ENCODE measurements around the gene TMEM18. TPM values are rescaled to one million over a fixed set of nuclear protein-coding genes. Genes with fewer than 3 reads are reported as not detected.

TMEM18 gene
- total and polyA plus RNA-seq, 9 of the 15 experiments (the other 6 are each of a cell fraction or from before 2014, with no cell fraction given) = 12.8 to 55.9 (median 21.8) TPM

GRCh38 chr2:643761-644160, 33.4 kb downstream of the TMEM18 start (continued):
- no peak for TF ChIP-seq THAP12 (CRISPR knock-in tag; IDR thresholded peaks at IDR 0.05)
- TF ChIP-seq ZNF778 (CRISPR knock-in tag; IDR thresholded peaks at IDR 0.05) = no peak
- TF ChIP-seq ZNF224 (CRISPR knock-in tag; IDR thresholded peaks at IDR 0.05) = no peak
- TF ChIP-seq XRCC5 (IDR thresholded peaks at IDR 0.05; ENCODE audit: low read depth, low read length) = no peak
- no peak for TF ChIP-seq ZNF347 (CRISPR knock-in tag; IDR thresholded peaks at IDR 0.05; ENCODE audit: low read depth)

- Histone ChIP-seq H3K79me2 (ENCODE audit: control insufficient read depth, insufficient read depth, low read length) (no peaks in the 10 kb centered on the region), H3K36me3 (ENCODE audit: control insufficient read depth, insufficient read depth, low read length) (no peaks in the 10 kb centered on the region), H3K4me3 (no peak overlapping the region), H3K9me1 (ENCODE audit: control insufficient read depth, insufficient read depth, low read length) (peaks cover 3% of the 10 kb centered on the region), H3K9me3 (replicated peaks; ENCODE audit: control insufficient read depth, insufficient read depth, low read depth, low read length) (no peaks in the 10 kb centered on the region), H3K9ac (ENCODE audit: insufficient read depth in 1 of 2, low read depth in 2 of 2, low read length in 2 of 2) (no peak overlapping the region), H3K27me3 (ENCODE audit: control insufficient read depth in 2 of 2, insufficient read depth in 2 of 2, low read length in 2 of 2) (peaks cover 22 to 56% of the 10 kb centered on the region in 2 experiments), H3K4me1 (replicated peaks in 1 of 2; ENCODE audit: control insufficient read depth in 2 of 2, insufficient read depth in 2 of 2, low read length in 2 of 2) (no peaks in the 10 kb centered on the region), H4K20me1 (replicated peaks; ENCODE audit: control insufficient read depth, insufficient read depth, low read length) (peaks cover 6% of the 10 kb centered on the region; the same call in 1 of the 2 replicates), H3K27ac (ENCODE audit: extremely low read depth, low read depth, low read length) (no peak overlapping the region), H3K4me2 (ENCODE audit: insufficient read depth, low read length) (no peak overlapping the region), H2AFZ (ENCODE audit: low read depth, low read length) (no peak overlapping the region)
- no TSS peak for BruUV-seq (replicated peaks)
- in situ Hi-C loops (cut with MboI) (no loop called here), intact Hi-C loops (cut with micrococcal nuclease) (no loop called here)
- 0% methylated on average over 10 of the region's 10 CpGs for WGBS (ENCODE audit: insufficient coverage, low coverage, missing lambda C conversion rate)
- DNase-seq (ENCODE audit: extremely low read depth in 1 of 4, low spot score in 3 of 4) (no peak), FAIRE-seq (no peak), ATAC-seq (no peak)
- ChIA-PET POLR2A (no interaction called here), CTCF (ENCODE audit: low intra/inter-chr PET ratio) (no interaction called here)
- TF ChIP-seq CREM (IDR thresholded peaks at IDR 0.05; ENCODE audit: low read depth) = peak; percentile 38; the same call in 1 of the 2 replicates
- TF ChIP-seq ARID3A (IDR thresholded peaks at IDR 0.05; ENCODE audit: borderline replicate concordance, low read depth, low read length) = no peak
Observed at GRCh38 chr2:643334-643733, 33.9 kb downstream of the TMEM18 start.

Measured in K562 (cell line).